GM11168 (cell line): Measurements from ENCODE around the gene SPTBN1.

ENCODE experiments used
- in situ Hi-C: fragments of 300-500 bp; cut with MboI; formaldehyde crosslinking; loops from one replicate; pipeline ENCODE4 v1.12.0; 2022; ENCODE audit warnings: low sequenced_read_pairs; ENCODE audit not compliant: unreplicated experiment

SPTBN1 gene

GRCh38 chr2:54564439-54564838 lies 108.3 kb downstream of the SPTBN1 start:
- in situ Hi-C loops, result no loop called here

DNA sequence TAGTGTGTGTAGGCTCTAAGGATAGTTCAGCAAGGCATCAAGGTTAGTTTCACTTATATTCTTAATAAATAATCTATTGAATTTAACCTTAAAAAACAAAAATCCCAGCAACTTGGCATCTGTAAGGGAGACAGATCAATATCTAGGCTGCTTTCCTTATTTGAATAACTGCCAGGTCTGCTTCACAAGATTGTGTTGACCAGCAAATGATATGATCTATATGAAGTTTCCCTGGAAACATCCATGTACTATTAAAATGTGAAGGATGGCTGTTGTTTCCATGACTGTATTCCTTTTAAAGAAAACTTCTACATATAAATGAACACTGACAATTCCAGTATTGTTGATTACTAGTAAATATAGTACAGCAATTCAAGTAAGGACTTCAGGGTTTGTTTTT lies 109.4 kb downstream of the SPTBN1 start:
- in situ Hi-C loops, result loop anchor here (5.0 kb wide), 1 partner anchor 72 kb away; no protein-coding TSS in a partner anchor

DNA sequence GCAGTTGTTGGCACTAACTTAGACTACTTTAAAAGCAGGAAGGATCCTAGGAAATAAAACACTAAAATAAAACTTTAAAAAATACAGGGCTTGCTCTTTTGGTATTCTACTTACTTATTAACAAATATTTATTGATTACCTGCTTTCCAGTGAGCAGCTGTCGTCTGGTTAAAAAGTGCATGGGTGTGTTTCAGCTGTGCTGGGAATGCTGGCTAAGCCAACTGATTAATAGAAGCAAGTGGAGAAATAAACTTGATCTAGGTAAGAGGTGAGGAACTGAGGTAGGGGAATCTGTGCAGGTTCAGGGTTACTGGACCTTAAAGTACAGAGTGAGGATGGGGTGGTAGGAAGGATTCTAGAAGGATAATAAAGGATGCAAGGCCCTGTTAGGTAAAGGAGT lies 110.8 kb downstream of the SPTBN1 start:
- in situ Hi-C loops, result loop anchor here (5.0 kb wide), 1 partner anchor 70 kb away; no protein-coding TSS in a partner anchor

GRCh38 chr2:54568876-54569321 lies 112.8 kb downstream of the SPTBN1 start:
- in situ Hi-C loops, result loop anchor here (5.0 kb wide), 1 partner anchor 68 kb away; no protein-coding TSS in a partner anchor

DNA sequence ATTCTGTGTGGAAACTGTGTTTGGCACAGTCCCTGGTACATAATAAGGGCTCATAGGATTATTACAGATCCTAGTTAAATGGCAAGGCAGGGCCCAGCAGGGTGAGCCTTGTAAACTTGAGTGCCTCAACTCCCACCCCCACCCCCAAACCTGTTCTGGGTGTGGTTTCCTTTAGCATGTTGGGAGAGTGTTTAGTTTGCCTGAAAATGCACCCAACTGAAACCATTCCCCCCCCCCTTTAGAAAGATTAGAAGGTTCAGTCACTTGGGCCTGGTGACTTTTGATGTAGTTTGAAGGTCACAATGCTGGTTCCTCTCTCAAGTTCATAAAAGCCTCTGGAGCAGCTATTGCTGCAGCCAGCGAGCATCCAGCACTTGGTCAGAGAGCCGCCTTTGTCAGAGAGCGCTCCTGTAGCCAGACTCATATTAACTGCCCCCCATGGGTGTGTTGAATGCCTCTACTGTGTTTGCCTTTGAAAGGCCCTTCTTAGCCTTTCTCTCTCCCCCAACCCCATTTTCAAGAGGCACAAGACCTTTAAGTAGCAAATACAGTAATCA lies 113.7 kb downstream of the SPTBN1 start:
- in situ Hi-C loops, result loop anchor here (5.0 kb wide), 1 partner anchor 67 kb away; no protein-coding TSS in a partner anchor

DNA sequence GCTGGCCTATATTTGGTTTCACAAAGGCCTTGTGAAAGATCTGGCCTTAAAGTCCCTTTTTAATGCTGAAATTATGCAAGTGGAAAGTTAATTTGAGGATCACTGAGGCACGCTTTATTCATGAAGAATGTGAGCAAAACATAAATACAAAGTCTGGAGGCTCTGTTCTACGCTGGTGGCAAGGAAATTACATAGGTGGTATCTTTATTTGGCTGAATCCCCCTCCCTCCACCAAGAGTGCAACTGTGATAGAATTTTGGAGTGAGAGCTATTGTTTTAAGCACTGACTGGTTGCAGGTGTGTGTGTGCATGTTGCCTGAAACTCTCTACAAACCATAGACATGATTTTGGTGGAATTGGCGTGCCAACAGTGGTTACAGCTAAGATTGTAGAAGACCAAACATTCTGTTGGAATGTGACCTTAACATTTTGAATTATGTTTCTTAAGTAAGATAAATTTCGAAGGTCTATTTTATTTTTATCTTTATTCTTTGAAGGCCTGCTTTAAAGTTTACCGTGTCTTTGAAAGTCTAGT lies 114.3 kb downstream of the SPTBN1 start:
- in situ Hi-C loops, result no loop called here

- in situ Hi-C loops, result no loop called here
Observed at GRCh38 chr2:54570925-54571694, 115.0 kb downstream of the SPTBN1 start.

DNA sequence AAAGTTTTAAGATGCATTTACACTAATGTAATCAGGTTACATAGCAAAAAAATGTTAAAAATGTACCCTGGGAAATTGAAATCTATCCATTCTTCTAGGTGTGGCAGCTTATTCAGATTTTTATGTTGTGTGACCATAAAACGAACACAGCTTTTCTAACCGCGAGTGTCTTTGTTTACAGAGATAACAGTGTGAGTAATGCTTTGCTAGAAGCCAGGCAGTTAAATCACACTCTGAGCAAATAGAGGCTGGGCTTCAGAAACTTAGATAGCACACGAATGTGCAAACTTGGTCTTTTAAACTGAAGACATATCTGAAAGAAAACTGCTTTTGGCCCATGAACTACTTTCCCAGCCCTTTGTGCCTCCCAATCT lies 116.1 kb downstream of the SPTBN1 start:
- in situ Hi-C loops, result no loop called here

DNA sequence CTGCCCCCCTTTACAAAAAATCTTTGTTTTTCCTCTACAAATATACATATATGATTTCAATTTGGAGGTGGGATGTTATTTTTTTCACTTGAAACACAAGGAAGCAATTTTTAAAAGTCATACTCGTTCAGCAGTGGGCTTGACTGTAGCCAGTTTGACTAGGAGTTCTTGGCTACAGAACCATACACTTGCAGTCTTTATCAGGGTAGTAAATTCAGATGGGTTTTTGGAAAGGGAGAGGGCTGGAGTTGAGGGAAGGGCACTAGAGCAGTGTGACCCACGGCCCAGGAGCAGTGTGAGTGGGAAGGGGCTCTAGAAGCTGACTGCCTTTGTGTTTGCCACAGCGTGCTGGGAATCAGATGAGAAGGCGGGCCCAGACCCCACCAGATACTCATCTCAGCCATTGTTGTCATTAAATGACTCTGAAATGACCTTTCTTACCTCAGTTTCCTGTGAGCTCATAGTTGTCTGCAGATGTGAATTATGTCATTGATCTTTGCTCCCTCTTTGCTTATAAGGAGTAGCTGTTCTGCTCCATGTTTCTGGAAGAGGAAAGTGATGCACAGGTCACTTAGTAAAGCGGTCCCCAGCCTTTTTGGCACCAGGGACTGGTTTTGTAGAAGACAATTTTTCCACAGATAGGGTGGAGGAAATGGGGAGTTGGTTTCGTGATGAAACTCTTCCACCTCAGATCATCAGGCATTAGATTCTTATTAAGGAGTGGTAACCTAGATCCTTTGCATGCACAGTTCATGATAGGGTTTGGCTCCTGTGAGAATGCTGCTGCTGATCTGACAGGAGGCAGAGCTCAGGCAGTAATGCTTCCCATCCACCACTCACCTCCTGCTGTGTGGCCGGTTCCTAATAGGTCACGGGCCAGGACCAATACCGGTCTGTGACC lies 116.8 kb downstream of the SPTBN1 start:
- in situ Hi-C loops, result no loop called here

DNA sequence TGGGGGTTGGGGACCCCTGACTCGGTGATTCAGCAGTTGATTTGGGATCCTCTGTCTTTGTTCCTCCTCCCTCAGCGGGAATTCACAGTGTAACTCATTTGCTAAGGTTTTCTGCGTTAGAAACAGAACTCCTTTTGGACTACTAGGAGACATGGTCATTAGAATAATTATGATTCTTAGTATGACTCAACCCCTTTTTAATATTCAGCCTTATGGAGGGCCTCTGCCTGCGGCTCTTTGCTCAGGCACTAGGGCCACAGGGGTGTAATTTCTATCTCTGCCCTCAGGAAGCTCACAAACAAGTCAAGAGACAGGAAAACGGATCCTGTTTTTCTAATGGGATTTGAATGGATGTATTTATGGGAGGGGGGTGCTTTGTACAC lies 117.4 kb downstream of the SPTBN1 start:
- in situ Hi-C loops, result no loop called here

- in situ Hi-C loops, result no loop called here
Observed at GRCh38 chr2:54574107-54574859, 118.2 kb downstream of the SPTBN1 start.

DNA sequence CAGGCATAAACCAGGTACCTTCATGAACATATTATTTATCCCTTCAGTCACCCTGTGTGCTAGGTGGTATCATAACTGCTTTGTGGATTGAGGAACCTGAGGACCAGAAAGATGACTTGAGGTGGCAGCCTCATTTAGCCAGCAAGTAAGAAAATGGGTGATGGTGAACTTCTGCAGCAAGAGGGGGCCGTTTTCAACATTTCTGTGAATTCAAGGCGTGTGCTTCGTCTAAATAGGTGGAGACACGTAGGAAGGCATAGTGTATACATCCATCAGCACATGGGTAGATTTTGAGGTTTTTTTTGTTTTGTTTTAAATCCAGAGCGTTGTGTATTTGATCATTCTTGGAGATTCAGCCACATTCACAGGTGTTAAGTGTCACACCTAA lies 118.7 kb downstream of the SPTBN1 start:
- in situ Hi-C loops, result no loop called here

DNA sequence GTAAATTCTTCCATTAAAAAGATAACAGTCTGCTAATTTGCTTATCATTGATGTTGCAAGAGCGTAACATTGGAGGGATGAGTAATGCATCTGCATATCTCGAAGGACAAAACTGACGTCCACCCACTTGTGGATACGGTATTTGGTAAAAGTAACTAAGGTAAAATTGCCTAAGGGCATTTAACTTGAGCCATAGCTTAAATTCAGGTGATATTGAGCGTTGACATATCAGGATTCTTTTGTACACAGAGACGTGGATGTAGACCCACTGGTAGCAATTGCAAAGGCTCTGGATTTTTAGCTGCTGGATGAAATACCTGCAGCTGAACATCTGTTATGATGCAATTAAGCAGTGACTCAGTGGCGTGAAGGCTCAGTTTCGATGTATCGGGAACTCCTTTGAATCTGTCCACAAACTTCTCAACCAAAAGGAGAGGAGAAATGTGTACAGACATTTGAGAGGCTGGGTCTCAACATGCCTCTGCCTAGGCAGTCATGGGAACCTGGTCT lies 119.3 kb downstream of the SPTBN1 start:
- in situ Hi-C loops, result no loop called here

- in situ Hi-C loops, result no loop called here
Observed at GRCh38 chr2:54577035-54577434, 120.9 kb downstream of the SPTBN1 start.

GRCh38 chr2:54577944-54578647 lies 122.0 kb downstream of the SPTBN1 start:
- in situ Hi-C loops, result no loop called here

DNA sequence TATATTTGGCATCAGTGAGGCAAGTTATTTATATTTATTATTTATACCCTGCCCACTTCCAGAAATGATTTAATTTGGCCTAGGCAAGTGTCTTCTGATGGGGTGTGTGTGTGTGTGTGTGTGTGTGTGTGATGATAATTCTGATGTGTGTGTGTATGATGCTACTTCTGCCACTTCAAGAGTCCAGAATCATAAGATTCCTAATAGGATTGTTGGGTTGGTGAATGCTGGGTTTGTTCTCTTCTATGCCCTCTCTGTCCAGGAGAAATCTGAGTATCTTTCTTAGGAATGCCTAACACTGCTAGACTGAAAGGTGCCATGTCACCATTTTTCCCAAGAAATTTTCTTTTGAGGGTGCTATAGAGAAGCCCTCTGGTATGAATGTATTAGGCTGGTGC lies 122.5 kb downstream of the SPTBN1 start:
- in situ Hi-C loops, result no loop called here

DNA sequence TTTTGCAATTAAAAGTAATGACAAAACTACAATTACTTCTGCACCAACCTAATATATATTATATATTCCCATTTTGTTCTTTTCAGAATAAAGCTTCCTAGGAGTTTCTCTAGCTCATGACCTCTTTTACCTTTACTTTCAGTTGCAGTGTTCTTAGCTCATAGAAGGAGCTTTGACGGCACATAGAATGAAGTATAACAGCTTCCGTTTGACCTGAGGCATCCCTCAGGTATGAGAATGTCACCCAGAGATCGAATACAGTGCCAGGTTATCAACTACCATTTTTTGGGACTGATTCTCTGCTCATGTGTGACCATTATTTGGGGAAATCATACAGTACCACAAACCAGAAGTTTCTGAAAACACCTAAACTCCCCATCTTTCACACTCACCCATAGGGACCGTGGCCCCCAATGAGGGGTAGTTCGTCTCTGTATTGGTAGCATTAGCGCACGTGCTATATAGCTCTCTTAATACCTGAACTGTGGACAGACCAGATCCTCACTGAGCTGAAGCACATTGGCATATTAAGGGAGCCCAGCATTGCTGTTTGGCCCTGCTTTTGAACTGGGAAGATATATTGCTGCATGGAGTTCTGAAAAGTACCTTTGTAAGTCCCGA lies 123.0 kb downstream of the SPTBN1 start:
- in situ Hi-C loops, result no loop called here

GRCh38 chr2:54579682-54580620 lies 123.8 kb downstream of the SPTBN1 start:
- in situ Hi-C loops, result no loop called here
